Middle frontal gyrus (tissue), 1 donor: Measurements from ENCODE around the gene MRPL45.
A peak's percentile ranks its signal among the peaks of the same experiment; 100 is the strongest.
"Not testable (repeated sequence)": the region's sequence is repeated elsewhere in the genome, so short reads cannot be mapped to it uniquely, and the experiment has no call there.

ENCODE experiments used
- DNase-seq: peaks from one replicate; pipeline ENCODE4 v3.0.0-alpha.2; 2015; ENCODE audit warnings: low spot score; ENCODE audit errors: extremely low spot score

Gene MRPL45

GRCh38 chr17:38296834-38297517 lies at the start of gene MRPL45:
MRPL45 (plus strand) TSS chr17:38297168; CDS start chr17:38297184, 16 bp downstream.
- peak; percentile 91 for DNase-seq

- not testable (repeated sequence) for DNase-seq
These were observed 43.8 kb upstream of the MRPL45 start for GRCh38 chr17:38253191-38253590.

GRCh38 chr17:38254357-38254756 lies 42.6 kb upstream of the MRPL45 start:
- DNase-seq: not testable (repeated sequence)

GRCh38 chr17:38257013-38257621 lies 39.9 kb upstream of the MRPL45 start:
- DNase-seq: peak; percentile 9

GRCh38 chr17:38265974-38266506 lies 30.9 kb upstream of the MRPL45 start:
- DNase-seq: not testable (repeated sequence)

GRCh38 chr17:38266571-38266970 lies 30.4 kb upstream of the MRPL45 start:
- not testable (repeated sequence) for DNase-seq

- not testable (repeated sequence) for DNase-seq
These were observed 28.8 kb upstream of the MRPL45 start for GRCh38 chr17:38268138-38268537.

GRCh38 chr17:38269045-38269444 lies 27.9 kb upstream of the MRPL45 start:
- DNase-seq: not testable (repeated sequence)

- not testable (repeated sequence) for DNase-seq
These were observed 27.4 kb upstream of the MRPL45 start for GRCh38 chr17:38269552-38269951.

- DNase-seq: not testable (repeated sequence)
These were observed 11.0 kb upstream of the MRPL45 start for GRCh38 chr17:38285994-38286393.

- not testable (repeated sequence) for DNase-seq
These were observed 10.4 kb upstream of the MRPL45 start for GRCh38 chr17:38286501-38287091.

GRCh38 chr17:38288217-38288827 lies 8.6 kb upstream of the MRPL45 start:
- DNase-seq: not testable (repeated sequence)

- not testable (repeated sequence) for DNase-seq
These were observed 7.2 kb upstream of the MRPL45 start for GRCh38 chr17:38289760-38290159.

- DNase-seq: not testable (repeated sequence)
These were observed 1.2 kb upstream of the MRPL45 start for GRCh38 chr17:38295602-38296365.

GRCh38 chr17:38315497-38315896 lies 18.5 kb downstream of the MRPL45 start:
- DNase-seq: no peak

GRCh38 chr17:38317081-38317480 lies 20.1 kb downstream of the MRPL45 start:
- DNase-seq: no peak

- DNase-seq: no peak
These were observed 23.5 kb downstream of the MRPL45 start for GRCh38 chr17:38320482-38320881.

GRCh38 chr17:38322156-38322779 lies 25.3 kb downstream of the MRPL45 start:
- no peak for DNase-seq

GRCh38 chr17:38322897-38323296 lies 25.9 kb downstream of the MRPL45 start:
- DNase-seq: no peak

GRCh38 chr17:38324141-38324697 lies 27.3 kb downstream of the MRPL45 start:
- DNase-seq: no peak
